H1 (cell line): ENCODE results near the gene CRYBB3. TPM values are rescaled to one million over a fixed set of nuclear protein-coding genes. Genes with fewer than 3 reads are reported as not detected.

Experiments used
- EZH2 ChIP-seq: fragments of 200-600 bp; sonication (generic); IDR thresholded peaks from 2 replicates; pipeline ENCODE4 v1.7.1; 2012; ENCODE audit warnings: low read depth, mild to moderate bottlenecking, moderate library complexity, low read length, inconsistent platforms; ENCODE audit not compliant: severe bottlenecking
- RAD21 ChIP-seq, 2 experiments: IDR thresholded peaks in 1 of 2; conservative IDR thresholded peaks in 1 of 2; 2 replicates each; pipeline ENCODE4 v1.6.1; 2011; ENCODE audit warnings: low read depth in 2 of 2, low read length in 2 of 2, improper control_type of control experiment in 1 of 2, inconsistent platforms in 1 of 2, mild to moderate bottlenecking in 1 of 2, moderate library complexity in 1 of 2
- RFX5 ChIP-seq: IDR thresholded peaks from 2 replicates; pipeline ENCODE4 v1.6.1; 2011; ENCODE audit warnings: low read depth, low read length, improper control_type of control experiment, borderline replicate concordance
- polyA plus RNA-seq, 7 experiments: library from polyadenylated mRNA; depleted of rRNA in 3 of 7; stranded (reverse) in 5 of 7; unstranded in 2 of 7; fragments of >200 nt in 5 of 7; fragments of 200-250 nt in 2 of 7; gene quantifications; 1 replicate in 5 of 7; 2 replicates in 1 of 7; 4 replicates in 1 of 7; pipeline versions ENCODE4 v1.2.1 to v1.2.3, GENCODE V29; 2011 to 2013; ENCODE audit warnings: missing spikeins in 2 of 7, mixed read lengths in 2 of 7
- total RNA-seq: library from RNA; stranded (reverse); fragmentation: NEBNext Ultra II Directional; extraction: Animal tissue kit (Norgen Biotek cat#: 25700); gene quantifications from 2 replicates; pipeline ENCODE4 v1.2.1, GENCODE V29; 2021
- TF ChIP-seq, protein P1 (sequence below): IDR thresholded peaks from 2 replicates; pipeline ENCODE4 v1.6.1; 2012; ENCODE audit warnings: inconsistent platforms

Gene CRYBB3
- total and polyA plus RNA-seq, 2 of the 8 experiments (the other 6 are each of a cell fraction or from before 2014, with no cell fraction given), result 0.44 to 0.58 TPM

DNA sequence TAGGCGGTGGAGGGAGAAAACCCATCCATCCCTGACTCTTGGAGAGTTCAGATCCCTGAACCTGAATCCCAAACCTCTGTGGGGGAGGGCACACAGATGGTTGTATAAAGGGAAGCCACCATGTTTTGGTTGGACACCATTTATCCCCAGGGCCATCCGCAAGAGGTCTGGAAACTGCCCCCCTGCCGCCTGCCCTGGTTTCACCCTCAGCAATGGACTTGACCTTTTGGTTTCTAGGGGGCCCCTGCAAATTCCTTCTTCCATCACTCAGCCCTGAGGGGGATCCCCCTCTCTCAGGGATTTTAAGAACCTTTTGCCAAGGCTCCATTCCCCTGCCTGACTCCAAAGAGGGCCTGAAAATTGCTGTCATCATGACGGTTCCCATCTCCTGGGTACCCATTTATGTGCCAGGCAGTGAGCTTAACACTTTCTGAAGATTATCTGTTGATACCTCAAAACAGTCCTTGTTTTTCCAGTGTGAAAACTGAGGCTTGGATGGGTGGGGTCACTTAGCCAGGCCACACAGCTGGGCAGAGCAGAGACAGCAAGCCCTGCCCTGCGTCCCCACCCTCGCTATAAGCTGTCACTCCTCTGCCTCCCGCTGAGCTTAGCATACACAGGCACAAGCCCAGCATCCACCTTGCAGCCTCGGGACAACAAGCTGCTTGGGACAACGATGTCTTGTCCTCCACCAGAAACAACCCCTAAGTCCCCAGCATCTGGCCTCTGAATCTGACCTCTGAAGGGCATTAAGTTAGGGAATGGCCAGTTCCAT, 33.2 kb upstream of the CRYBB3 start (continued):
- TF ChIP-seq, protein P1, sequence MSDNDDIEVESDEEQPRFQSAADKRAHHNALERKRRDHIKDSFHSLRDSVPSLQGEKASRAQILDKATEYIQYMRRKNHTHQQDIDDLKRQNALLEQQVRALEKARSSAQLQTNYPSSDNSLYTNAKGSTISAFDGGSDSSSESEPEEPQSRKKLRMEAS, result no peak
- no peak for TF ChIP-seq EZH2
- no peak for TF ChIP-seq RAD21 (IDR thresholded peaks at IDR 0.05 in 1 of 2, conservative IDR thresholded peaks at IDR 0.05 in 1 of 2; ENCODE audit: low read depth in 2 of 2, low read length in 2 of 2)
- TF ChIP-seq RFX5, result no peak
